HG02870 (cell line): Measurements from ENCODE around the gene FPR2.
"Not testable (repeated sequence)": the region's sequence is repeated elsewhere in the genome, so short reads cannot be mapped to it uniquely, and the experiment has no call there.

ENCODE experiments used
- ATAC-seq: cut with Tn5 transposase; IDR thresholded peaks from one replicate; pipeline ENCODE4 v1.9.1; 2021; ENCODE audit warnings: mild to moderate bottlenecking, moderate library complexity; ENCODE audit not compliant: unreplicated experiment

Gene FPR2

GRCh38 chr19:51803967-51804366 is 43.0 kb downstream of the FPR2 start:
- no peak for ATAC-seq

GRCh38 chr19:51804789-51805188 is 43.8 kb downstream of the FPR2 start:
- ATAC-seq: not testable (repeated sequence)

- not testable (repeated sequence) for ATAC-seq
These were observed 44.4 kb downstream of the FPR2 start for GRCh38 chr19:51805396-51805795.

GRCh38 chr19:51806571-51806970 is 45.6 kb downstream of the FPR2 start:
- not testable (repeated sequence) for ATAC-seq

GRCh38 chr19:51807111-51807701 is 46.2 kb downstream of the FPR2 start:
- ATAC-seq: no peak

GRCh38 chr19:51807925-51808324 is 46.9 kb downstream of the FPR2 start:
- ATAC-seq: no peak

GRCh38 chr19:51808333-51808986 is 47.5 kb downstream of the FPR2 start:
- ATAC-seq: no peak

- no peak for ATAC-seq
These were observed 48.8 kb downstream of the FPR2 start for GRCh38 chr19:51809787-51810186.

- no peak for ATAC-seq
These were observed 49.2 kb downstream of the FPR2 start for GRCh38 chr19:51810223-51810622.

GRCh38 chr19:51811344-51811743 is 50.4 kb downstream of the FPR2 start:
- ATAC-seq: no peak

GRCh38 chr19:51815043-51815442 is 54.1 kb downstream of the FPR2 start:
- no peak for ATAC-seq

GRCh38 chr19:51816711-51817110 is 55.7 kb downstream of the FPR2 start:
- ATAC-seq: no peak

- ATAC-seq: no peak
These were observed 59.0 kb downstream of the FPR2 start for GRCh38 chr19:51820011-51820410.
